Measurements from ENCODE around the gene PTGER2.

DNA sequence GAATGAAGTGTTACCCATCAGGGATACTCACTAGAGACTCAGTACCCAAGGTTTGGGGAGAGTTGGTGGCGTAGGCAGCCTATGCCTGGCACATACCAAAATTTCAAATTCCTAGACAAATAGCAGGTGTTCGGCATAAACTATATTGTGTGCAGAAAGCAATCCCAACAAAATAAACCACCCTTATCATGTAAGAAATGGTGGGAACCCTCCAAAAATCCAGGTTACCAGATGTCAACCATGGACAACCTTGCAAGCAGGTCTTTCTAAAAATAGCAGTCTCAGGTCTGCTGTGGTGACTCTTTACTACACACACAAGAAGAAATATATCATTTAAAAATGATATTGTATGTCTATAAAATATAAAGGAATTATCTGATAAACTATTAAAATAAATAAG, 17.7 kb upstream of the PTGER2 start:
- no peak for TF ChIP-seq TAF1 (IDR thresholded peaks at IDR 0.05; ENCODE audit: low read depth)
- TF ChIP-seq RAD21 (IDR thresholded peaks at IDR 0.05; ENCODE audit: low read depth): no peak
- no peak for TF ChIP-seq NFIC (IDR thresholded peaks at IDR 0.05)
- no peak for TF ChIP-seq YY1 (IDR thresholded peaks at IDR 0.05; ENCODE audit: low read depth)
- TF ChIP-seq, protein P1, sequence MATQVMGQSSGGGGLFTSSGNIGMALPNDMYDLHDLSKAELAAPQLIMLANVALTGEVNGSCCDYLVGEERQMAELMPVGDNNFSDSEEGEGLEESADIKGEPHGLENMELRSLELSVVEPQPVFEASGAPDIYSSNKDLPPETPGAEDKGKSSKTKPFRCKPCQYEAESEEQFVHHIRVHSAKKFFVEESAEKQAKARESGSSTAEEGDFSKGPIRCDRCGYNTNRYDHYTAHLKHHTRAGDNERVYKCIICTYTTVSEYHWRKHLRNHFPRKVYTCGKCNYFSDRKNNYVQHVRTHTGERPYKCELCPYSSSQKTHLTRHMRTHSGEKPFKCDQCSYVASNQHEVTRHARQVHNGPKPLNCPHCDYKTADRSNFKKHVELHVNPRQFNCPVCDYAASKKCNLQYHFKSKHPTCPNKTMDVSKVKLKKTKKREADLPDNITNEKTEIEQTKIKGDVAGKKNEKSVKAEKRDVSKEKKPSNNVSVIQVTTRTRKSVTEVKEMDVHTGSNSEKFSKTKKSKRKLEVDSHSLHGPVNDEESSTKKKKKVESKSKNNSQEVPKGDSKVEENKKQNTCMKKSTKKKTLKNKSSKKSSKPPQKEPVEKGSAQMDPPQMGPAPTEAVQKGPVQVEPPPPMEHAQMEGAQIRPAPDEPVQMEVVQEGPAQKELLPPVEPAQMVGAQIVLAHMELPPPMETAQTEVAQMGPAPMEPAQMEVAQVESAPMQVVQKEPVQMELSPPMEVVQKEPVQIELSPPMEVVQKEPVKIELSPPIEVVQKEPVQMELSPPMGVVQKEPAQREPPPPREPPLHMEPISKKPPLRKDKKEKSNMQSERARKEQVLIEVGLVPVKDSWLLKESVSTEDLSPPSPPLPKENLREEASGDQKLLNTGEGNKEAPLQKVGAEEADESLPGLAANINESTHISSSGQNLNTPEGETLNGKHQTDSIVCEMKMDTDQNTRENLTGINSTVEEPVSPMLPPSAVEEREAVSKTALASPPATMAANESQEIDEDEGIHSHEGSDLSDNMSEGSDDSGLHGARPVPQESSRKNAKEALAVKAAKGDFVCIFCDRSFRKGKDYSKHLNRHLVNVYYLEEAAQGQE (IDR thresholded peaks at IDR 0.05; ENCODE audit: low read depth): no peak
- no peak for TF ChIP-seq ZBTB7A (IDR thresholded peaks at IDR 0.05; ENCODE audit: low read depth)
- no peak for TF ChIP-seq MAX (IDR thresholded peaks at IDR 0.05)
- TF ChIP-seq TCF12 (IDR thresholded peaks at IDR 0.05; ENCODE audit: low read depth): no peak
- no peak for TF ChIP-seq USF1 (IDR thresholded peaks at IDR 0.05)
- TF ChIP-seq EP300 (IDR thresholded peaks at IDR 0.05; ENCODE audit: borderline replicate concordance): no peak
- no peak for TF ChIP-seq EGR1 (IDR thresholded peaks at IDR 0.05)
- TF ChIP-seq TEAD4 (IDR thresholded peaks at IDR 0.05): no peak
- TF ChIP-seq FOXM1 (IDR thresholded peaks at IDR 0.05; ENCODE audit: borderline replicate concordance, low read depth): no peak

Data from Ishikawa (cell line).